Head of caudate nucleus (tissue), 42 donors: ENCODE results near the gene KLHDC10.
"Not testable (repeated sequence)": the region's sequence is repeated elsewhere in the genome, so short reads cannot be mapped to it uniquely, and the experiment has no call there.

ENCODE experiments used
- DNase-seq, 42 donors: peaks; one replicate each; pipeline versions ENCODE4 v3.0.0 to v3.0.0-alpha.2; 2020 to 2021; ENCODE audit warnings: mixed read lengths in 7 of 42
- intact Hi-C: fragments of 100-400 bp; cut with DNase I; formaldehyde crosslinking; loops from one replicate; pipeline ENCODE4 v1.15.0; 2022

Gene KLHDC10

DNA sequence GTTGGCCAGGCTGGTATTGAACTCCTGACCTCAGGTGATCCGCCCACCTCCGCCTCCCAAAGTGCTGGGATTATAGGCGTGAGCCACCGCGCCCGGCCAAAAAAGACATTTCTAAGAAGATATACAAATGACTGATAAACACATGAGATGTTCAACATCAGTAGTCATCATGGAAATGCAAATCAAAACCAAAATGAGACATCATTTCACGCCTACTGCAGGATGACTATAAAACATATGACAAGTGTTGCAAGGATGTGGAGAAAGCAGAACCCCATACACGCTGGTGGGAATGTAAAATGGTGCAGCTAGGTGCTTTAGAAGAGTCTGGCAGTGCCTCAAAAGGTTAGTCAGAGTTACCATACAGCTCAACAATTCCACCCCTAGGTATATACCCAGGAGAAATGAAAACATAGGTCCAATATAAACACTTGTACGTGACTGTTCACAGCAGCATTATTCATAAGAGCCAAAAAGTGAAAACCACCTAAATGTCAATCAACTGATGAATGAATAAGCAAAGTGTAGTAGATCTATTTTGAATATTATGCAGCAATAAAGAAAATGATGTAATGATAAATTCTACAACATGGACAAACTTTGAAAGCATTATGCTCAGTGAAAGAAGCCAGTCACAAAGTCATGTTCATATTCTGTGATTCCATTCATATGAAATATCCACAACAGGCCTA, 110.4 kb downstream of the KLHDC10 start:
- DNase-seq = peak in 8 of 42 donors; percentile 15 to 49 (median 33)
- intact Hi-C loops = no loop called here

- intact Hi-C loops = no loop called here
- DNase-seq = no peak
Measured at GRCh38 chr7:130181263-130181605, 110.9 kb downstream of the KLHDC10 start.

- intact Hi-C loops = no loop called here
- no peak for DNase-seq
Measured at GRCh38 chr7:130182990-130183389, 112.7 kb downstream of the KLHDC10 start.

- intact Hi-C loops, DNase-seq: not testable (repeated sequence)
Measured at GRCh38 chr7:130184349-130184748, 114.0 kb downstream of the KLHDC10 start.
